Coronary artery (tissue), 2 donors: ENCODE measurements around the gene STARD5.

Experiments used
- DNase-seq: peaks from one replicate; pipeline ENCODE4 v3.0.0-alpha.2; 2017; ENCODE audit warnings: low spot score
- H3K27ac ChIP-seq, 2 donors: fragments of 200-600 bp; sonication (generic); one replicate each; pipeline ENCODE4 v1.5.1; 2016 to 2019
- H3K4me3 ChIP-seq: fragments of 200-600 bp; sonication (generic); 2 replicates; pipeline ENCODE4 v1.5.1; 2016; ENCODE audit warnings: mild to moderate bottlenecking, moderate library complexity
- TF ChIP-seq, protein P1 (sequence below): fragments of 200-600 bp; sonication (generic); IDR thresholded peaks from one replicate; pipeline ENCODE4 v1.5.1; 2019; ENCODE audit warnings: antibody characterized with exemption

The STARD5 gene

DNA sequence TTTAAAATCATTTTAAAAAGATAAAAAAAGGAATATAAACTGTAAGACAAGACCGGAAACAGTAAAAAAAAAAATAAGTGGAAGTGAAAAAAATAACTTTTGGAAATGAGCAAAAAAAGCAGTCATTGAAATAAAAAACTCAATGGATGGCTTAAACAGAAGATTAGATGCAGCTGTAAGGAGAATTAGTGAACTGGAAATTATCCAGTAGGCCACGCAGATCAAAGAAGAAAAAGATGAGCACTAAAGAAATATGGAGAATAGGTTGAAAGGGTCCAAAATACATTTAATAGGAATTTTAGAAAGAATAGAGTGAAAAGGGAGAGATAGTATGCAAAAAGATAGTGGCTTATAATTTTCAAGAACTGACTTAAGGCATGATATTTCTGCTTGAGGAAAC, 47.0 kb downstream of the STARD5 start:
- no peak overlapping the region for H3K27ac ChIP-seq
- no peak overlapping the region for H3K4me3 ChIP-seq
- no peak for DNase-seq
- TF ChIP-seq, protein P1, sequence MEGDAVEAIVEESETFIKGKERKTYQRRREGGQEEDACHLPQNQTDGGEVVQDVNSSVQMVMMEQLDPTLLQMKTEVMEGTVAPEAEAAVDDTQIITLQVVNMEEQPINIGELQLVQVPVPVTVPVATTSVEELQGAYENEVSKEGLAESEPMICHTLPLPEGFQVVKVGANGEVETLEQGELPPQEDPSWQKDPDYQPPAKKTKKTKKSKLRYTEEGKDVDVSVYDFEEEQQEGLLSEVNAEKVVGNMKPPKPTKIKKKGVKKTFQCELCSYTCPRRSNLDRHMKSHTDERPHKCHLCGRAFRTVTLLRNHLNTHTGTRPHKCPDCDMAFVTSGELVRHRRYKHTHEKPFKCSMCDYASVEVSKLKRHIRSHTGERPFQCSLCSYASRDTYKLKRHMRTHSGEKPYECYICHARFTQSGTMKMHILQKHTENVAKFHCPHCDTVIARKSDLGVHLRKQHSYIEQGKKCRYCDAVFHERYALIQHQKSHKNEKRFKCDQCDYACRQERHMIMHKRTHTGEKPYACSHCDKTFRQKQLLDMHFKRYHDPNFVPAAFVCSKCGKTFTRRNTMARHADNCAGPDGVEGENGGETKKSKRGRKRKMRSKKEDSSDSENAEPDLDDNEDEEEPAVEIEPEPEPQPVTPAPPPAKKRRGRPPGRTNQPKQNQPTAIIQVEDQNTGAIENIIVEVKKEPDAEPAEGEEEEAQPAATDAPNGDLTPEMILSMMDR: no peak

DNA sequence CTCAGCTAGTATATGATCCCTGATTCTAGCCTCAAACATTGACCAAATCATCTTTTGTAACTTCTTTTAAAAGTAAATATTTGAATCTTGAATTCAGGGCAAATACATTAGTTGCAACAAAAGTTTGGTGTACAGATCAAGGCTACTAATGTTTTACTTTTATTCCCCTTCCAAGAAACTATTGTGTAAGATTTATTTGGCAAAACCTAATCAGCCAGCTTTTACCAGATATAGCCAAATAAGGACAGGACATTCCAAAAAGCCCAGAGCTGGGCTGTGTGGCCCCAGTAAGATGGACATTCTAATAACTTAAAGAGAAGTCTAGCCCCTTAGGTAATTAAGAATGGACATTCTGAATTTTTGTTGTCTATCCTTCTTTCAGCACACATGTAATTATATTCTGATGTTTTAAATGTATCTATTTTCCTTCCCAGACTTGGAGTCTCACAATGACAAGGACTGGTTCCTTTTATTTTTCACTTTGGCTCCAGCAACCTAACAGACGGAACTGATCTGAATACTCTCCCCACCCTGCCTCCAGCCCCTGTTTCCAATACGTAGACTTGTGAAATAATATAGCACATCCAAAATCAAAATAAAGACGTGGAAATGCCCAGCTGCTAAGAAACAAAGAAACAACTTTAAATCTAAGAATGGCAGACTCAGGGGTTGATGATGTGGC, 48.1 kb downstream of the STARD5 start:
- Histone ChIP-seq H3K27ac (peak overlapping the region in 1 of 2 donors; percentile 29), H3K4me3 (no peak overlapping the region)
- TF ChIP-seq, protein P1: no peak
- DNase-seq: no peak

DNA sequence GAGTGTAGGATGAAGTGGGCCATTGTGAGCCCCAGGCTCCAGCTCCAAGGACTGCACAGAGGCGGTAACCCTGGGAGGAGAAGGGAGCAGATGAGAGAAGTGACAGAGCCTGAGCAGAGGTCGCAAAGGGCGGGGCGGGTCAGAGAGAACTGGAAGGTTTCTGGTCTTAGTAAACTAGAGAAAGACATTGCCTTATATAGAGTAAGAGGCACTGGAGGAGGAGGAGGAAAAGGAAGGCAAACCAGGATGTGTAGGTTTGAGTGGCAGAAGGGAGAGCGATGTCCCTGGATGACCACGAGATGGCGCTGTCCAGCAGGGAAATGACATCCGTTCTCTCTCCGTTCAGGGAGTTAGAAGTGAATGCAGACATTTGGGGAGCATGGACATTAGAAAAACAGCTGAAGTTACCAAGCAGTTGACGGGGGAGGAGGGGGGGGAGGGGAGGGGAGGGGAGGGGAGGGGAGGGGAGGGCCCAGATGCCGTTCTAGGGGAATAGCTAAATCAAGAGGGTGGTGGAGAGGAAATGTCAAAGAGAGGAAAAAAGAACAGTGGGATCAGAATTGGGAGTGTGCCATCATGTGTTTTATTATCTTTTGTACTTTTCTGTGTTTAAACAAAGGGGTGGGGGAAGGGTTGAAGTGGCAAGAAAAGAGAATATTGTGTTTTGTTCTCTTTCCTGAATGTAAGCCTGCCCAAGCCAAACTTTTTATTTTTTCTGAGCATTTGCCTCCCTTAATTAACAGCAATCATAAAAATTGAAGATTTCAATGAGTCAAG, 48.8 kb downstream of the STARD5 start:
- Histone ChIP-seq H3K4me3 (no peak overlapping the region), H3K27ac (peak overlapping the region in 1 of 2 donors; percentile 60)
- TF ChIP-seq, protein P1: peak; percentile 69
- no peak for DNase-seq

DNA sequence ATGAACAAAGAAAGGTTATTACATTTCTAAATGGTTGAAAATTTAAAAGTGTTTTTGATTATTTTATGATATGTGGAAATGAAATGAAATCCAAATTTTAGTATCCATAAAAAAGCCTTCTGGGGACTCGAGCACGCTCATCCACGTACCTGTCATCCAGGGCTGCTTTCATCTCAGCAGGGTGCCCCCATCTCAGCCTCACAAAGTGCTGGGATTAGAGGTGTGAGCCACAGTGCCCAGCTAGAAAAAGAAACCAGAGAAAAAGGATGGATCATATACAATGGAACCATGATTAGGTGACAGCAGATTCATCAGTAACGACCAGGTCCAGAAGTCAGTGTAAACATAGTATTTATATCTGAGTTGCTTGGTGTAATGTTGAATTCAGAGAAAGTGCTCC, 49.7 kb downstream of the STARD5 start:
- no peak overlapping the region for H3K27ac ChIP-seq
- no peak for DNase-seq
- TF ChIP-seq, protein P1: no peak
- H3K4me3 ChIP-seq: no peak overlapping the region

DNA sequence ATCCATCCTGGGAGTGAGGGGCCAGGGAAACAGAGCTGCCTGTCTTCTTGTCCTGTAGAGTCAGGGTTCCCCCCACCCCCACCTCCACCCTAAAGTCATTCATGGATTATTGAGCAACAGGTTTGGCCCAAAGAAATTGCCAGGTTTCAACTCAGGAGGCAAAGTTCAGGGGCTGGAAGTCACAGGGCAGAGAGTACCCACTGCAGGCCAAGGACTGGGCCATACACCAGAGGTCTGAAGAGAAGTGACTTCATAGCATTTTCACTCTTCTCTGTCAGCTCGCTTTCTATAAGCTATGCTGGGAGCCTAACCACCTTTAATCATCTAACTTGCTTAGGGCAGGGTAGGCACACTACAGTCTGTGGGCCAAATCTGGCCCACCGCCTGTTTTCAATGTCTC, 50.1 kb downstream of the STARD5 start:
- H3K4me3 ChIP-seq: no peak overlapping the region
- no peak for DNase-seq
- no peak overlapping the region for H3K27ac ChIP-seq
- TF ChIP-seq, protein P1: no peak

DNA sequence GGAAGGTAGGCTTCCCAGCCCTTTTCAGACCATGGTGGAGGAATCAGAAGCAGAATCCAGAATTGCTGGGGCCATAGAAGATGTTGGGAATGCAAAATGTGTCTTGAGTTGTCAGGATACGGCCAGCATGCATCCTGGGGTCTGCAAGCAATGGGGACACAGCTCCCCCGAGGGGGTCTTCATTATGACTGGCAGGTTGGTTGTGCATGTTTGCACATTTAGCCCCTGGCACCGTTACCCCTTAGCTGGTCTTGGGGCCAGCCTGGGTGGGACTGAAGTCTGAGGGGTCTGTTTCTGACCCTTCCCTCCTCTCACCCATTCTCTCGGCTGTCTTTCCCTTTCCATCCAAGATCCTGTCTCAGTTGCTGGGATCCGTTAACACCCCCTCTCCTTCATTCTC, 50.7 kb downstream of the STARD5 start:
- TF ChIP-seq, protein P1: no peak
- no peak overlapping the region for H3K4me3 ChIP-seq
- no peak overlapping the region for H3K27ac ChIP-seq
- no peak for DNase-seq
